ENCODE measurements around the gene CAPRIN1.

- no peak for TF ChIP-seq TAF1 (IDR thresholded peaks at IDR 0.05; ENCODE audit: borderline replicate concordance, insufficient read depth, low read length)
- no peak for TF ChIP-seq POLR2AphosphoS5 (IDR thresholded peaks at IDR 0.05; ENCODE audit: low read depth, low read length)
Observed at GRCh38 chr11:34072041-34072440, 20.5 kb downstream of the CAPRIN1 start.

Data from PFSK-1 (cell line).